ENCODE measurements around the gene SPATA18.
"Not testable (repeated sequence)": the region's sequence is repeated elsewhere in the genome, so short reads cannot be mapped to it uniquely, and the experiment has no call there.

Gene SPATA18

GRCh38 chr4:52052475-52052780, 1.3 kb downstream of the SPATA18 start:
- no peak for DNase-seq (ENCODE audit: low spot score)

DNA sequence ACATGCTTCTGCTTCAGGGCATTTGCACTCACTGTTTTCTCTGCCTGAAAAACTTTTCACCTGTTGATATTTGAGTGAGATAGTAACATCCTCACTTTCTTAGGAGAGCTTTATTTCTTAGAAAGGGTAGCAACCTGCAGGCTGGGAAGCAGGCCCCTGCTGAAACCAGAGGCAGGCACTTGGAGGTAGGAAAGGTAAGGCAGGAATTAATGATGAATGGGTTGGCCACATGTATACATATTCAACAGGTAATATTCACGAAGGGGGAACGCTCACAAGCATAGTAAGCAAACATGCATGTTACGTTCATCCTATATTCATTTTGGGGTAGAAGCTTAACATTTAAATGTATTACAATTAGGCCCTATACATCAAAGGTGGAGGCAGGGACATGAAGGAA, 3.1 kb downstream of the SPATA18 start:
- no peak for DNase-seq (ENCODE audit: low spot score)

GRCh38 chr4:52057196-52057595, 6.1 kb downstream of the SPATA18 start:
- DNase-seq (ENCODE audit: low spot score): no peak

DNA sequence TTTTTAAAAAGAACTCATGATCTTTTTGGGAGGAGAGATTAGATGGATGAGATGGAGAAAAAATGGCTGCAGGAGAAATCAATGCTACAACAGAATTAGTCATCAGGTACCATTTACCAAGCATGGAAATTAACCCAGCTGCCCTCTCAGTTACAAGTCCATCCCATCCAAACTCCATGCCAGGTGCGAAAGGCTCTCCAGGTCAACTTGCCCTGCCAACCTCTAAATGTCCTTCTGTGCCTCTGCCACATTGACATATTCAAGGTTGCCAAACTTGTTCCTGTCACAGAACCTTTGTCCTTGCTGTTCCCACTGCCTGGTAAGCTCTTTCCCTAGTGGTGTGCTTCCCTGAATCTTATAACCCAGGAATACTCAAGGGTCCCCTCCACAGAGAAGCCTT, 7.2 kb downstream of the SPATA18 start:
- no peak for DNase-seq (ENCODE audit: low spot score)

- no peak for DNase-seq (ENCODE audit: low spot score)
These were observed 8.3 kb downstream of the SPATA18 start for GRCh38 chr4:52059372-52059771.

DNA sequence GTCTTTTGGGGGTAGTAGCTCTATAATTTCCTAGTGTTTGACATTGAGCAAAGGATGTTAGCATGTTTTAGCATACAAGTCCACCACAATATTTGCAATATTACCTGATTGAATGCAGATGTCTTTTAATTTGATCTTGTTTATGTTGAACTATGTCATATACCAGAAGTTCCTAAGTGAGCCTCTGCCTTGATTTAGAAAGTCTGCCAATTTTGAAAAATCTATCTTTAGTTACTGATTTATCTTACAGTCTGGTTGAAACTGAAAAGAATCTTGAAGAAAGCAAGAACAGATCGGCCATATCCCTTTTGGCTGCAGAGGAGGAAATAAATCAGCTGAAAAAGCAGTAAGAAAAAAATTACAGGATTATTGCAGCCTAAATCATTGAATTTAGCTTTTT, 18.5 kb downstream of the SPATA18 start:
- no peak for DNase-seq (ENCODE audit: low spot score)

DNA sequence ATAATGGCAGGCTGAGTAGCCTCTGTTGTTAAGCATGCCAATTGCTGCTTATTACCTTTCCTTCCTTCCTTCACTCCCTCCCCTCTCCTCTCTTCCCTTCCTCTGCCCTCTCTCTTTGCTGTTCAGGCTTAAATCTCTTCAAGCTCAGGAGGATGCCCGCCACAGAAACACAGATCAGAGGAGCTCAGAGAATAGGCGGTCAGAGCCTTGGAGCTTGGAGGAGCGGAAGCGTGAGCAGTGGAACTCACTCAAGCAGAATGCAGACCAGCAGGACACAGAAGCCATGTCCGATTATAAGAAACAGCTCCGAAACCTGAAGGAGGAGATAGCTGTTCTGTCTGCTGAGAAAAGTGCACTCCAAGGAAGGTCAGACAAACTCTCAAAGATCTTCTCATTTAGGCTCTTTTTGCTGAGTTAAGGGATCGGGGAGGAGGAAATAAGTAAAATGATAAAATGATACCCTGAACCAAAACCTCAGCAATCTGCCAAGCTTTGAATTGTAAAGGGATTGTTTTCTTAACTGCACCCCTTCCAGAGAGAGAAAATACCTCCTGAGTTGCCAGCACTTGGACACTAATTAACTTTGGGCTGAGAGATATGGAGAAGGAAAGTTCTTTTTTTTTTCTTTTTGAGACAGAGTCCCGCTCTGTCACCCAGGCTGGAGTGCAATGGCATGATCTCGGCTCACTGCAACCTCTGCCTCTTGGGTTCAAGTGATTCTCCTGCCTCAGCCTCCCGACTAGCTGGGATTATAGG, 20.9 kb downstream of the SPATA18 start:
- no peak for DNase-seq (ENCODE audit: low spot score)

DNA sequence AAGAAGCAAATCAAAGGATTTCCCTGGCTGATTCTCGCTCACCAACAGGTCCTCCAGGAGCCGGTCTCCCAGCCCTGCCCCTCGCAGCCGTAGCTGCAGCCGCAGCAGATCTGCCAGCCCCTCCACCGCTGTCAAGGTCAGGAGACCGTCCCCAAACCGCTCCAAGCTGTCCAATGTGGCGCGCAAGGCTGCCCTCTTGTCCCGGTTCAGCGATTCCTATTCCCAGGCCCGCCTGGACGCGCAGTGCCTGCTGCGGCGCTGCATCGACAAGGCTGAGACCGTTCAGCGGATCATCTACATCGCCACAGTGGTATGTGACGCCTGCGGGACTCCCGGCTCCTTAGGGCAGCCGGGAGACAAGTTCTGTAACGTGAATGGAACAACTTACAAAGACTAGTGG, 25.6 kb downstream of the SPATA18 start:
- no peak for DNase-seq (ENCODE audit: low spot score)

DNA sequence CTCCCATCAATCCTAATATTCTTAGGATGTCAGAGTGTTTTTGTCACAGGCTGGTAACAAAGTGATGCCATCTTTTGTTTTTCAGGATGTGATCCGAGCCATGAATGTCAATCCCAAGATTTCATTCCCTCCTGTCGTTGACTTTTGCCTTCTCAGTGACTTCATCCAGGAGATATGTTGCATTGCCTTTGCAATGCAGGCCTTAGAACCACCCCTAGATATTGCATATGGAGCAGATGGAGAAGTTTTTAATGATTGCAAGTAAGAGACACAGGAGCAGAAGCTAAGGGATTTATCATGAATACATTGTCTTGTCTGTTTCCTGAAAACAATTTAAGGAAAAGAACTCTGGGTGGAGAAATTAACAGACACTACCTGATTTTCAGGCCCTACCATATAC, 28.6 kb downstream of the SPATA18 start:
- DNase-seq (ENCODE audit: low spot score): no peak

- DNase-seq (ENCODE audit: low spot score): no peak
These were observed 30.1 kb downstream of the SPATA18 start for GRCh38 chr4:52081216-52081615.

DNA sequence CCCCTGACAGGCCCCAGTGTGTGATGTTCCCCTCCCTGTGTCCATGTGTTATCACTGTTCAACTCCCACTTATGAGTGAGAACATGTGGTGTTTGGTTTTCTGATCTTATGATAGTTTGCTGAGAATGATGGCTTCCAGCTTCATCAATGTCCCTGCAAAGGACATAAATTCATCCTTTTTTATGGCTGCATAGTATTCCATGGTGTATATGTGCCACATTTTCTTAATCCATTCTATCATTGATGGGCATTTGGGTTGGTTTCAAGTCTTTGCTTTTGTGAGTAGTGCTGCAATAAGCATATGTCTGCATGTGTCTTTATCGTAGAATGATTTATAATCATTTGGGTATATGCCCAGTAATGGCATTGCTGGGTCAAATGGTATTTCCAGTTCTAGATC, 35.3 kb downstream of the SPATA18 start:
- not testable (repeated sequence) for DNase-seq (ENCODE audit: low spot score)

GRCh38 chr4:52091801-52092200, 40.7 kb downstream of the SPATA18 start:
- no peak for DNase-seq (ENCODE audit: low spot score)

- no peak for DNase-seq (ENCODE audit: low spot score)
These were observed 42.4 kb downstream of the SPATA18 start for GRCh38 chr4:52093466-52093865.

DNA sequence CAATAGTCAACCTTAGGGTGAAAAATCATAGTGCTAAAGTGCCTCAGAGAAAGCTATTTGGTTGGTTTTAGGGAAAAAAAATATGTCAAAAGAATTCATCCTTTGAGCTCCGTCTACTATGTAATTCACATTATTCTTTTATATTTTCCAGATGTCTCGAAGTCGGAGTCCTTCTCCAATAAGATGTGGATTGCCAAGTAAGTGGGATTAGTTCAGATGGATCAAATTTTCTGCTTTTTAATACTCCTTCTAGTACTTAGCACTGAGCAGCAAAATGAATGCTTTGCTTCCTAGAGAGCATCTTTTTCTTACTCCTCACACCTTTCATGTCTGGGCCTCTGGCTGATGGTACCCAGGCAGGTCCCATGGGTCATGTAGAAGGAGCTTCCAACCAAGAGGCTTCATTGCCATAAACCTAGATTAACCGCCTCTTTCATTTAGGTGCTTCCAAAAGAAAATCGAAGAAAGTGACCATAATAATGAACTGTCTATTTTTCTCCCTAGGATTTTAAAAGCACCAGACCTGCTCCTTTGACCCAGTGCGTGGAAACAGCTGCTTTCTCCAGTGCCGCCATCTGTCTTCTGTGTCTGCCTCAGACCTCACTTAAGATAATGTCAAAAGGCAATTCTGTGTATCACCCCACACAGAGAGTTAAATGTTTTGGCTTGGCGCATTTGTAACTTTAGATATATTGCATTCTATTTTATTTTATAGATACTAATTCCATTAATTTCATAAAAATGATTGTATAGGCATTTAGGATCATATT, 43.5 kb downstream of the SPATA18 start:
- no peak for DNase-seq (ENCODE audit: low spot score)

DNA sequence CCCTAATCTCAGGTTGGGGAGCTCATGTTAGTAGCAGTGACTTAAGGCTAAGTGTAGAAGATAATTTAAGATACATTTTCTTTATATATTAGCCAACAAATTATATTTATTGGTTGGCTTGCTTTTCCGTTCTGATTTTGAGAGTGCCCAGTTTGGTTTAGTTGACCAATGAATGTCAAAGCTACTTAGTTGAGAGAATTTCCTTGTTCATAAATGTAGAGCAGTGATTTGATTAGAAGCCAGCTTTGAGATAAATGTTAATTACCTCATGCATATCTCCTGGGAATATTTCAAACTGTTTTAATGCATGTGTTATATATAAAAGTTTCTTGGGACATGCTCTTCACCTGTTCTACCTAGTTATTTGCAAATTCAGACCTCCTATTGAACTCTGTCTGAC, 44.3 kb downstream of the SPATA18 start:
- DNase-seq (ENCODE audit: low spot score): no peak

DNA sequence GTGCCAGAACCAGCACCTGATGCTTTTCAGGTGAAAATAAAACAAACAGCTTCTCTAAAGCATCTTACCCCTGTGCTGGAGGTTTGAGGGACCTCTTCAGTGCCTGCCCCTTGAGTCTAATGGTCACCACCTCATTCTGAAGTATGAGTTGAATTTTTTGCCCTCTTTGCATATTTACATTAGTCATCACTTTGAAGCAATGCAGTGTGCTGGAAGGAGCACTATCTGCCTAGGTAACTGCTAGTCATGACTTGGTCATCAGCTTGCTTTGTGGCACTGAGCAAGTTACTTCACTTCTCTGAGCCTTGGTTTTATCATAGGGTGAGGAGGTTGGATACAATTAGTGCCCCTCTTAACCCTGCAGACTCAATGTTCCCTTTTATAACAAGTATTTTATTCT, 44.9 kb downstream of the SPATA18 start:
- DNase-seq (ENCODE audit: low spot score): no peak

DNA sequence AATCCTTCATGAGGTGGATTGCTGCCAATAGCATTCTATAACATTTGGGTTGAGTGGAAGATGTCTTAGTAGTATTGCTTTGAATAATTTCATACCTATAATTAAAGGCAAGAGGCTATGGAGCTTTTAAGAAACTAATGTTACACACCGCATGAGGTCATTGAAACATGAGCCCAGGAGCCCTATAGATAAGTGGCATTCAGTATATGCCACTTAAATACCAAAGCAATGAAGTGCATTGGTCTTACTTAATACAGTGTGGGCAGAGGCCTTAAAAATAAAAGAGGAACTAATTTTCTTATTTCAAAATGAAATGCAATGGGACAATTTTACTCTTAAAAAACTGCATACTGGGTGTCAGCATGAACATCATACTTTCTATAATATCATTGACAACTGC, 47.5 kb downstream of the SPATA18 start:
- no peak for DNase-seq (ENCODE audit: low spot score)

DNA sequence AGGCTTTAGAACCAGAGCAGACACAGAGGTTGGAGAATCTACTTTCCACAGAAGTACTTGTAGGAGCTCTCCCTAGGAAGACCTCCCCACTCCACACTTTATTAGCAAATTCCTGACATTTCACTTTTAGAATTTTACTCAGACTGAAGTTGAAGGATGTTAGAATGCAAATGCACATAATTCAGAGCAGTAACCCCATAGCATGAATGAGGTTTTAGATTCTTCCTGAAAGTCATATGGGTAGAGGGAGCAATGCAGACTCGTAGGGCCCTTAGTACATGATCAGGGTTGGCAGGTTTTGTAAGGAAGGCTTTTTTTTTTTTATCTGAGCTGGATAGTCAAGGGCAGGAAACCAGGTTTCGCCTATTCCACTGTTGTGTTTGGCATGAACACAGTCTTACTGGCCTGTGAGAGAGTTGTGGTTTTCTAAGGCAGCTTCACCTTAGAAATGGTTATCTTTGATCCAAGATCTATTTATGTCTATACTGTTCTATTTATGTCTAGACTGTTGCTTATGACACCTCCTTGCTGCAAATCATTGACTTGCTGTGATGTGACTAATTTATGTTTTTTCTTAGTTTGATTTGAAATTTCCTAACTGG, 48.9 kb downstream of the SPATA18 start:
- DNase-seq (ENCODE audit: low spot score): no peak

- no peak for DNase-seq (ENCODE audit: low spot score)
These were observed 51.5 kb downstream of the SPATA18 start for GRCh38 chr4:52102587-52102986.

DNA sequence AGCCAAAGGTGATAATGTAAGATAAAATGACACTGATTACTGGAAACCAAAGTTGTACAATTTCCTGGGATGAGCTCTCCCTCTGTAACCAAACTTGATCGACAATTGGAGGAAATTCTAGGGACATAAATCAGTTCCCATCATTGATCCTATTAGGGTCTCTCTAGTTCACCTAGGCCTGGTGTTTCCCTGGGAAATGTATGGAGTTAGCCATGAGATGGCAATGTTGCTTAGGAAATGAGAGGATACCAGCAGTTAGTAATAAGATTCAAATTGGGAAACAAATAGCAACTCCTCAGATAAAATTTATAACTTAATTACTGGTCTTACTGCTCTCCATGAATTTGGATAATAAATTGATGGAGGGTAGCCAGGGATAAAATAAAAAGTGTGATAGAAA, 52.2 kb downstream of the SPATA18 start:
- no peak for DNase-seq (ENCODE audit: low spot score)

- DNase-seq (ENCODE audit: low spot score): no peak
These were observed 54.2 kb downstream of the SPATA18 start for GRCh38 chr4:52105276-52105675.

- DNase-seq (ENCODE audit: low spot score): no peak
These were observed 55.1 kb downstream of the SPATA18 start for GRCh38 chr4:52106191-52106590.

DNA sequence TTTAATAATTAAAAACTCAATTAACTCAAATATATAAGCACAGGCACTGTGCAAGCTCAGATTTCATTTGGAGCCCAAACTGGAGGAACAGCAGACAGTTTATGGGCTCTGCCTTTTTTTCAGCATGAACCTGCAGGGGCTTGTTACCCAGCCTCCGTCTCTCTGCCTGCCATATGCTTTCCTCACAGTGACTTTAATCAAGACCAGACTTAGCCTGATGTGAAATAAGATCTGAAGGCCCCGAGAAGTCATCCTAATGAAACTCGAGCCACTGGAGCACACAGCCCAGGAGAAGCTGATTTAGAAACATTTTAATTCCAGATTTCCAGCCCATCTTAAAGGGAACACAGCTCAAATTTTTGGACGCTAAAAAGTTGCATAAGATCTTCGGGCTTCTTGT, 55.6 kb downstream of the SPATA18 start:
- DNase-seq (ENCODE audit: low spot score): no peak
